Upper lobe of left lung (tissue), 6 donors: ENCODE measurements around the gene FBXL20. TPM values are rescaled to one million over a fixed set of nuclear protein-coding genes. Genes with fewer than 3 reads are reported as not detected.
"Not testable (repeated sequence)": the region's sequence is repeated elsewhere in the genome, so short reads cannot be mapped to it uniquely, and the experiment has no call there.

Experiments
- ATAC-seq, 2 donors: fragments of 200-7000 bp; cut with Tn5 transposase; one replicate each; pipeline ENCODE4 v1.9.1; 2022; ENCODE audit warnings: mild to moderate bottlenecking in 2 of 2, moderate library complexity in 2 of 2; ENCODE audit not compliant: low FRiP score in 2 of 2
- DNase-seq, 2 donors: peaks; one replicate each; pipeline ENCODE4 v3.0.0-alpha.2; 2019 to 2020
- H3K27ac ChIP-seq, 4 donors: fragments of 200-600 bp; sonication (generic); one replicate each; pipeline ENCODE4 v1.5.1; 2016 to 2019
- H3K27me3 ChIP-seq, 4 donors: fragments of 200-600 bp; sonication (generic); one replicate each; pipeline ENCODE4 v1.5.1; 2017 to 2019
- H3K36me3 ChIP-seq, 4 donors: fragments of 200-600 bp; sonication (generic); one replicate each; pipeline ENCODE4 v1.5.1; 2016 to 2019
- H3K4me1 ChIP-seq, 4 donors: fragments of 200-600 bp; sonication (generic); one replicate each; pipeline ENCODE4 v1.5.1; 2018 to 2019
- H3K4me3 ChIP-seq, 4 donors: fragments of 200-600 bp; sonication (generic); one replicate each; pipeline ENCODE4 v1.5.1; 2017 to 2019; ENCODE audit warnings: mild to moderate bottlenecking in 2 of 4, moderate library complexity in 1 of 4
- H3K9me3 ChIP-seq, 4 donors: fragments of 200-600 bp; sonication (generic); one replicate each; pipeline ENCODE4 v1.5.1; 2018 to 2019
- EP300 ChIP-seq, 4 donors: sonication (generic); formaldehyde crosslinking; IDR thresholded peaks; one replicate each; pipeline ENCODE4 v1.5.1; 2017; ENCODE audit warnings: antibody characterized with exemption in 4 of 4, control low read depth in 2 of 4
- POLR2A ChIP-seq, 4 donors: fragments of 450-650 bp; IDR thresholded peaks; one replicate each; pipeline ENCODE4 v1.5.1; 2016 to 2017; ENCODE audit warnings: antibody characterized with exemption in 4 of 4, mild to moderate bottlenecking in 2 of 4
- POLR2AphosphoS5 ChIP-seq, 2 donors: sonication (generic); formaldehyde crosslinking; IDR thresholded peaks; one replicate each; pipeline ENCODE4 v1.5.1; 2017; ENCODE audit warnings: antibody characterized with exemption in 2 of 2
- WGBS, 2 donors: methylation state at CpG; one replicate each; pipeline ENCODE4 v1.1.5; 2017 to 2018; 5-methylcytosine and 5-hydroxymethylcytosine counted together
- total RNA-seq, 6 donors: library from RNA; depleted of rRNA in 4 of 6; stranded (reverse); fragments of >200 nt in 4 of 6; gene quantifications; one replicate each; pipeline versions ENCODE4 v1.1.0 to v1.2.1, GENCODE V29; 2016 to 2021
- TF ChIP-seq, protein P1 (sequence below), 6 experiments: fragments of 450-650 bp in 4 of 6; fragments of 200-600 bp in 2 of 6; sonication (generic) in 2 of 6; IDR thresholded peaks; one replicate each; pipeline ENCODE4 v1.5.1; 2016 to 2019; ENCODE audit warnings: antibody characterized with exemption in 6 of 6
- donor health status: DM: no; HTN: no; CAD: no; lungs with moderate emphysema.
- donor health status: DM: no; HTN: yes; CAD: no; lungs with severe emphysema.

FBXL20 gene
- total RNA-seq, 6 donors from 2014 or later: 7.6 to 53.4 (median 30.4) TPM

DNA sequence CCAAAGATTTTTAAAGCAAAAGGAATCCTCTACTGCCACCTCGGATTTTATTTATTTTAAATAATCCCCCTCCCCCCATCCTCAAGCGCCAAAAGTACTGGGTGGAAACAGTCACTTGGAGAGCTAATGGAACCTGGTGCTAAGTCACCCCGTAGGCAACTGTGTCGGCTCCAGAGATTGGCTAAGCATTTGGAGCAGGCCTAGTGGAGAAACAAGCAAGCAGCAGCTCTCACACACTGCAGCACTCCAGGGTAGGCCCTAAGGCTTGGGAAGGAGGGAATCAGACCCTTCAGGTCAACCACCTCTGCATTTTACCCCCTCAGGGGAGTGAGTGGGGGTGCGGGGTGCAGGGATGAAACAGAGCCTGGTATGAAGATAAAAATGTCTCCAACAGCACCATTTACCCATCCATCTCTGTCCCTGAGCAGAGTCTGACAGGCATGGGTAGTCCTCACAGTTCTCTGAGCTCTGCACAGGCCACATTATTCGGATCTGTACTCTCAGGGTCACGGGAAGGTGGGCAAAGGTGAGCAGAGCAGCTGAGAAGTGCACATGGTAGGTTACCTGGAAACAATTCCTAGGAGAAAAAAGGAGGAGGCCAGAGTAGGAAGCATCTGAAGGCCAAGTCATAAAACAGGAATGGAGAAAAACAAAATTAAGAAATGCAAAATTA, 148.5 kb downstream of the FBXL20 start:
- WGBS, 2 donors: 82 to 84% methylated on average over 7 of the region's 7 CpGs
- Histone ChIP-seq H3K27ac (no peak overlapping the region), H3K4me1 (no peaks in the 10 kb centered on the region), H3K4me3 (no peak overlapping the region), H3K27me3 (no peaks in the 10 kb centered on the region), H3K9me3 (no peaks in the 10 kb centered on the region), H3K36me3 (peaks cover 8 to 53% (median 28%) of the 10 kb centered on the region in 4 donors)
- no peak for TF ChIP-seq POLR2AphosphoS5 (IDR thresholded peaks at IDR 0.05)
- TF ChIP-seq POLR2A (IDR thresholded peaks at IDR 0.05): no peak
- TF ChIP-seq, protein P1, sequence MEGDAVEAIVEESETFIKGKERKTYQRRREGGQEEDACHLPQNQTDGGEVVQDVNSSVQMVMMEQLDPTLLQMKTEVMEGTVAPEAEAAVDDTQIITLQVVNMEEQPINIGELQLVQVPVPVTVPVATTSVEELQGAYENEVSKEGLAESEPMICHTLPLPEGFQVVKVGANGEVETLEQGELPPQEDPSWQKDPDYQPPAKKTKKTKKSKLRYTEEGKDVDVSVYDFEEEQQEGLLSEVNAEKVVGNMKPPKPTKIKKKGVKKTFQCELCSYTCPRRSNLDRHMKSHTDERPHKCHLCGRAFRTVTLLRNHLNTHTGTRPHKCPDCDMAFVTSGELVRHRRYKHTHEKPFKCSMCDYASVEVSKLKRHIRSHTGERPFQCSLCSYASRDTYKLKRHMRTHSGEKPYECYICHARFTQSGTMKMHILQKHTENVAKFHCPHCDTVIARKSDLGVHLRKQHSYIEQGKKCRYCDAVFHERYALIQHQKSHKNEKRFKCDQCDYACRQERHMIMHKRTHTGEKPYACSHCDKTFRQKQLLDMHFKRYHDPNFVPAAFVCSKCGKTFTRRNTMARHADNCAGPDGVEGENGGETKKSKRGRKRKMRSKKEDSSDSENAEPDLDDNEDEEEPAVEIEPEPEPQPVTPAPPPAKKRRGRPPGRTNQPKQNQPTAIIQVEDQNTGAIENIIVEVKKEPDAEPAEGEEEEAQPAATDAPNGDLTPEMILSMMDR (IDR thresholded peaks at IDR 0.05): no peak
- TF ChIP-seq EP300 (IDR thresholded peaks at IDR 0.05): no peak
- no peak for ATAC-seq
- DNase-seq: no peak

DNA sequence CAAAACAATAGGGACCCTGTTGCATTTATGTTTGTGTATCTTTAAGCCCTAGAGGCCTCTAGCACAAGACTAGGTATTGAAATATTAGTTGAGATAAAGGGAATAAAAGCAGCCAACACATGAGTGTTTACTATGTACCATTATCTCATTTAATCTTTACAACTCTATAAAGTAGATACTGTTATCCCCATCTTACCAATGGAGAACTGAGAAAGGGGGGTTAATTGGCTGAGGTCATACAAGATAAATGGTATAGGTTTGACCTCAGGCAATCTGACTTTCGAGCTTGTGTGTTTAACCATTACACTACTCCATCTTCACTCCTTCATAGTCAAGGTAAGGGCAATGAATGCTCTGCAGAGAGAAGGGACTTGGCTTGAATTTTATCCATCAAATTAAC, 149.4 kb downstream of the FBXL20 start:
- no peak overlapping the region for H3K27ac ChIP-seq
- peaks cover 6 to 44% (median 22%) of the 10 kb centered on the region in 4 donors for H3K36me3 ChIP-seq
- H3K4me1 ChIP-seq: no peaks in the 10 kb centered on the region
- H3K9me3 ChIP-seq: no peaks in the 10 kb centered on the region
- ATAC-seq (no peak), DNase-seq (no peak)
- H3K4me3 ChIP-seq: no peak overlapping the region
- TF ChIP-seq POLR2AphosphoS5 (IDR thresholded peaks at IDR 0.05): no peak
- TF ChIP-seq POLR2A (IDR thresholded peaks at IDR 0.05): no peak
- TF ChIP-seq, protein P1 (IDR thresholded peaks at IDR 0.05): no peak
- no peak for TF ChIP-seq EP300 (IDR thresholded peaks at IDR 0.05)
- no peaks in the 10 kb centered on the region for H3K27me3 ChIP-seq
- 96% methylated on average over 1 of the region's 1 CpG for WGBS, 2 donors

DNA sequence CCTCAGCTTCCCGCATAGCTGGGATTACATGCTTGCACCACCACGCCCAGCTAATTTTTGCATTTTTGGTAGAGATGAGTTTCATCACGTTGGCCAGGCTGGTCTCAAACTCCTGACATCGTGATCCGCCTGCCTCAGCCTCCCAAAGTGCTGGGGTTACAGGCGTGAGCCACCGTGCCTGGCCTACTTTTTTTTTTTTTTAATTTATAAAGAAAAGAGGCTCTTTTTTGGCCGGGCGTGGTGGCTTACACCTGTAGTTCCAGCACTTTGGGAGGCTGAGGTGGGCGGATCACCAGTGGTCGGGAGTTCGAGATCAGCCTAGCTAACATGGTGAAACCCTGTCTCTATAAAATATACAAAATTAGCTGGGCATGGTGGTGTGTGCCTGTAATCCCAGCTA, 151.3 kb downstream of the FBXL20 start:
- not testable (repeated sequence) for H3K27ac ChIP-seq, H3K27me3 ChIP-seq, H3K4me1 ChIP-seq, H3K9me3 ChIP-seq, H3K4me3 ChIP-seq, DNase-seq, ATAC-seq
- WGBS, 2 donors: 96 to 99% methylated on average over 12 of the region's 12 CpGs
- peaks cover 6 to 30% (median 15%) of the 10 kb centered on the region in 4 donors for H3K36me3 ChIP-seq

DNA sequence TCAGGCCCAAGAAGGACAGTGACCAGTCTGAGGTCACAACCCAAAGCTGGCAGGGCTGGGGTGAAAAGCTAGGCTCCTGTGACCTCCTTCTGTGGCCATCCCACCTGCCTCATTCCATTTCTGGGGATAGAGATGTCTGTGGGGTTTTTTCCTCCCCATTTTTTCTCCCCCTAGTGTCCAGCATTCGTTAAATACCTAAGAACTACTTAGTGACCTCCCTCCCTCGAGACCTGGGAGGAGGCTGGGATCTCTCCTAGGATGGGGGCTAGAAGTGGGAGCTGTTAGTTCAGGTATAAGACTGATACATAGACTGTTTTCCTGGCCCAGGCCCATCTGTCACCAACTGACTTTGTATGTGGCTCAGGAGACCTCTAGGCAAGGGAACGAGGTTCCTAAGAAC, 155.2 kb downstream of the FBXL20 start:
- no peak for DNase-seq
- peaks cover 4 to 16% (median 6%) of the 10 kb centered on the region in 4 donors for H3K4me1 ChIP-seq
- WGBS, 2 donors: 30 to 61% methylated on average over 3 of the region's 3 CpGs
- H3K27me3 ChIP-seq: no peaks in the 10 kb centered on the region
- no peak overlapping the region for H3K4me3 ChIP-seq
- no peak for ATAC-seq
- TF ChIP-seq, protein P1 (IDR thresholded peaks at IDR 0.05): no peak
- TF ChIP-seq POLR2AphosphoS5 (IDR thresholded peaks at IDR 0.05) (no peak), POLR2A (IDR thresholded peaks at IDR 0.05) (no peak), EP300 (IDR thresholded peaks at IDR 0.05) (no peak)
- H3K36me3 ChIP-seq: no peaks in the 10 kb centered on the region
- H3K27ac ChIP-seq: no peak overlapping the region
- H3K9me3 ChIP-seq: no peaks in the 10 kb centered on the region

DNA sequence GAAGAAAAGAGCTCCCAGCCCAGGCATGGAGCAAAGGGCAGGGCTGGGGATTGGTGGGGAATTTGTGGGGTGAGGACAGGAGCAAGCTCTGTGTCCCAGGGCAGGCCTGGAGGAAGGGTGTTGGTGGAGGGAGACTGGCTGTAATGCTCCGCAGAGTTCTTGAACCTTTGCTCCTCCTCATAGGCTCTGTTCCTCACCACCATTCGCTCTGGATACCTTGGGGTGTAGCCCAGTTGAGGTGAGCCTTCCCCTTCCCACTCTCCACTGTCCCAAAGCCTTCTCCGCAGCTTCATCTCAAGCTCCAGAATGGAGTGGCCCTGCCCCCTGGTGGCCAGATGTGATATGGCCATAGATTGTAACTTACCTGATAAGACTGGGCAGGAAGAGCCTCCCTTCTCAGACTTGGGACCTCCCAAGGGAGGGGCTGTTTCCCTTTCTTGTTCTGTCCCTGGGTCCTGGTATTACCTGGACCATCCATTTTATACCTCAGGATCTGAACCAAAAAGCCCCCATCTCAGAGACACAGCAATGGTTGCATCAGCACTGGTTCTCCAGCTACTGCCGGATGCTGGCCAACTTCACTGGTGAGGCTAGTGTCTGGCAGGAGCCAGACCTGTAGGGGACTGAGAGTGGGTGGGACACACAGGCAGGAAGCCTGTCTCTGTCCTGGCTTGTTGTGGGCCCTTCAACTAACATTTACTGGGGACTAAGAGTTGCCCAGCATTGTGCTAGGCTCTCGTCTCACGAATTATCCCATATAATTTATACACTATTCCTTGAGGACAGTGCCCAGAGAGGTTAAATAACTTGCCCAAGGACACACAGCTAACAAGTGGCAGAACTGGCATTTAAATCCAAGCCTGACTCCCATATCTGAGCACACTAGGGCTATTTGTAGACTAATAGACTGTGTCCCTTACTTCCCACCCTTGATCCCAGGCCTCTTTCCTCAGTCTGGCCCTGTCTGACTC, 156.5 kb downstream of the FBXL20 start:
- peak in 1 of 2 donors; percentile 88 for DNase-seq
- WGBS, 2 donors: 42 to 55% methylated on average over 5 to 6 of the region's 6 CpGs
- TF ChIP-seq, protein P1 (IDR thresholded peaks at IDR 0.05): peak; percentile 87 to 97 (median 92)
- TF ChIP-seq EP300 (IDR thresholded peaks at IDR 0.05) (no peak), POLR2A (IDR thresholded peaks at IDR 0.05) (no peak), POLR2AphosphoS5 (IDR thresholded peaks at IDR 0.05) (no peak)

More for the DNA sequence above, 156.5 kb downstream of the FBXL20 start:
- Histone ChIP-seq H3K27ac (no peak overlapping the region), H3K9me3 (no peaks in the 10 kb centered on the region), H3K36me3 (no peaks in the 10 kb centered on the region), H3K4me1 (peaks cover 4 to 17% (median 6%) of the 10 kb centered on the region in 4 donors), H3K27me3 (no peaks in the 10 kb centered on the region), H3K4me3 (no peak overlapping the region)
- ATAC-seq: peak; percentile 91
